RWPE2 (cell line): ENCODE data around the gene DLG2.

Experiments
- ATAC-seq: fragments of 200-7000 bp; cut with Tn5 transposase; 3 replicates; pipeline ENCODE4 v1.9.1; 2021; ENCODE audit warnings: low read depth
- DNase-seq: peaks from one replicate; pipeline ENCODE4 v3.0.0-alpha.2; 2020; ENCODE audit warnings: low spot score
- H3K27ac ChIP-seq: fragments of 450-650 bp; 2 replicates; pipeline ENCODE4 v1.5.1; 2017; ENCODE audit warnings: mild to moderate bottlenecking; ENCODE audit not compliant: poor library complexity, severe bottlenecking
- H3K27me3 ChIP-seq: fragments of 250-450 bp; sonication (Bioruptor Pico); 2 replicates; pipeline ENCODE4 v1.5.1; 2021; ENCODE audit warnings: mild to moderate bottlenecking, moderate library complexity; ENCODE audit not compliant: insufficient read depth, poor library complexity, severe bottlenecking
- H3K36me3 ChIP-seq: fragments of 250-450 bp; sonication (Bioruptor Pico); 2 replicates; pipeline ENCODE4 v1.5.1; 2020; ENCODE audit warnings: low read depth, mild to moderate bottlenecking, moderate library complexity
- H3K4me1 ChIP-seq: fragments of 250-450 bp; sonication (Bioruptor Pico); 2 replicates; pipeline ENCODE4 v1.5.1; 2021; ENCODE audit warnings: mild to moderate bottlenecking, moderate library complexity; ENCODE audit not compliant: insufficient read depth, poor library complexity, severe bottlenecking
- H3K4me3 ChIP-seq: fragments of 250-450 bp; sonication (Bioruptor Pico); 2 replicates; pipeline ENCODE4 v1.5.1; 2021; ENCODE audit warnings: mild to moderate bottlenecking, moderate library complexity; ENCODE audit not compliant: severe bottlenecking
- H3K9me3 ChIP-seq: fragments of 250-450 bp; sonication (Bioruptor Pico); 2 replicates; pipeline ENCODE4 v1.5.1; 2021; ENCODE audit warnings: mild to moderate bottlenecking, moderate library complexity; ENCODE audit not compliant: severe bottlenecking
- CTCF ChIP-seq: fragments of 450-650 bp; IDR thresholded peaks from one replicate; pipeline ENCODE4 v1.5.1; 2017; ENCODE audit warnings: mild to moderate bottlenecking, moderate library complexity; ENCODE audit not compliant: poor library complexity, severe bottlenecking

DLG2 gene

GRCh38 chr11:84003181-84003580 lies 1624.0 kb downstream of the DLG2 start:
- H3K27me3 ChIP-seq, result no peaks in the 10 kb centered on the region
- no peaks in the 10 kb centered on the region for H3K9me3 ChIP-seq
- no peak overlapping the region for H3K4me3 ChIP-seq
- DNase-seq, result no peak
- H3K4me1 ChIP-seq, result no peaks in the 10 kb centered on the region
- no peak for TF ChIP-seq CTCF
- no peak overlapping the region for H3K27ac ChIP-seq
- no peak for ATAC-seq
- no peaks in the 10 kb centered on the region for H3K36me3 ChIP-seq

DNA sequence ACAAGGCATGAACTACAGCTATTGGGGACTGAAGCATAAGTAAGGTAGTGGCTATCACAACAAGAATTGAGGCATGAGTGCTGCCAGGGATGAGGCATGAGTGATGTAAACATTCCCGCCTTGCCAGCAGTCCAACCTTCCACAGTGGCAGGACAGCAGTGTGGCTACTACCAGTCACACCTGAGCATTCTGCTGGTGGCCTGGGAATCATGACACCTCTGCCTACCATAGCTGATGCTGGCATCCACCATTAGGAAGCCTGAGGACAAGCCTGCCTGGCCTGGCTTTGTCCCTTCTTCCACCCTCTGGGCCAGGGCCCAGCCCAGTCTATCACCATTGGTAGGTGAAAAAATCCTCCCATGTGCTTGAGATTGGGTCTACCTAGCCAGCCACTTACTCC lies 1628.2 kb downstream of the DLG2 start:
- H3K27me3 ChIP-seq, result no peaks in the 10 kb centered on the region
- ATAC-seq (no peak), DNase-seq (no peak)
- no peak overlapping the region for H3K27ac ChIP-seq
- no peak for TF ChIP-seq CTCF
- no peaks in the 10 kb centered on the region for H3K36me3 ChIP-seq
- H3K4me1 ChIP-seq, result no peaks in the 10 kb centered on the region
- no peaks in the 10 kb centered on the region for H3K9me3 ChIP-seq
- no peak overlapping the region for H3K4me3 ChIP-seq

- Histone ChIP-seq H3K9me3 (no peaks in the 10 kb centered on the region), H3K27me3 (no peaks in the 10 kb centered on the region), H3K36me3 (no peaks in the 10 kb centered on the region), H3K4me1 (no peaks in the 10 kb centered on the region), H3K4me3 (no peak overlapping the region), H3K27ac (no peak overlapping the region)
- ATAC-seq (no peak), DNase-seq (no peak)
- TF ChIP-seq CTCF, result no peak
Observed at GRCh38 chr11:83990160-83990733, 1636.9 kb downstream of the DLG2 start.

DNA sequence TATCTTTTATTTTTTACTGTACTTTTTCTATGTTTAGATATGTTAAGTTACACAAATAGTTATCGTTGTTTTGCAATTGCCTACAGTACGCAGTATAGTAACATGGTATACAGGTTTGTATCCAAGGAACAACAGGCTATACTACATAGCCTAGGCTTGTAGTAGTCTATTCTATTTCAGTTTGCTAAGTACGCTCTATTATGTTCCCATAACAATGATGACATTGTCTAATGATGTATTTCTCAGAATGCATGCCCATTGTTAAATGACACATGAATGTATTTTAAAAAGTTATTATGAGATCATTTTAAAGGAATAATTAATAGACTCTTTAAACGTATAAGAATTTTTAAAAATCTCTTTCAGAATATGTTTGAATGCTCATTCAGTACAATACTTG lies 1644.3 kb downstream of the DLG2 start:
- no peaks in the 10 kb centered on the region for H3K9me3 ChIP-seq
- no peaks in the 10 kb centered on the region for H3K4me1 ChIP-seq
- H3K27ac ChIP-seq, result no peak overlapping the region
- no peak for ATAC-seq
- no peak for TF ChIP-seq CTCF
- H3K36me3 ChIP-seq, result no peaks in the 10 kb centered on the region
- DNase-seq, result no peak
- no peak overlapping the region for H3K4me3 ChIP-seq
- no peaks in the 10 kb centered on the region for H3K27me3 ChIP-seq

DNA sequence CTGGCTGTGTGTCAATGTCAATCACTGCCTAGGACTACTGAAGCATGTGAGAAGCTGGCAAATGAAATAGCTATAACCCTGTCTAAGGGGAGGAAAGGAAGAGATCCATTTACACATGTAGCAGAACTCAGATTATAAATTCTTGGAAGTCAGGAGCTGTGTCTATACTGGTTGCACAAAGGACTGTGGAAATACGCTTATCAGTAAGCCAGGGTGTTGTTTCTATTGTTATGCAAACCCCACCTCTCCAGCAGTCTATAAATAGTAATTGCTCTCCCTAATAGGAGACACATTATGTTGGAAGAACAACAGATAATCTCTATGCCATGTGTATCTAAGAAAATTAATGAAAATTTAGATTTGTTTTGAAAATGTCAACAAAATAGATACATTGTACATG lies 1647.6 kb downstream of the DLG2 start:
- H3K4me3 ChIP-seq, result no peak overlapping the region
- no peaks in the 10 kb centered on the region for H3K27me3 ChIP-seq
- TF ChIP-seq CTCF, result no peak
- no peak overlapping the region for H3K27ac ChIP-seq
- H3K4me1 ChIP-seq, result no peaks in the 10 kb centered on the region
- ATAC-seq, result no peak
- H3K9me3 ChIP-seq, result no peaks in the 10 kb centered on the region
- DNase-seq, result no peak
- H3K36me3 ChIP-seq, result no peaks in the 10 kb centered on the region
